Esophagus muscularis mucosa (tissue), 4 donors: ENCODE measurements around the gene CCDC158.

ENCODE experiments used
- CTCF ChIP-seq, 3 experiments: fragments of 200-600 bp in 2 of 3; fragments of 450-650 bp in 1 of 3; sonication (generic) in 2 of 3; IDR thresholded peaks; one replicate each; pipeline ENCODE4 v1.5.1; 2017 to 2019; ENCODE audit warnings: antibody characterized with exemption in 3 of 3, mild to moderate bottlenecking in 2 of 3, moderate library complexity in 1 of 3
- EP300 ChIP-seq: sonication (generic); formaldehyde crosslinking; IDR thresholded peaks from one replicate; pipeline ENCODE4 v1.6.1; 2017; ENCODE audit warnings: antibody characterized with exemption
- POLR2AphosphoS5 ChIP-seq, 2 donors: sonication (generic); formaldehyde crosslinking; IDR thresholded peaks; one replicate each; pipeline ENCODE4 v1.6.1; 2017; ENCODE audit warnings: antibody characterized with exemption in 2 of 2

DNA sequence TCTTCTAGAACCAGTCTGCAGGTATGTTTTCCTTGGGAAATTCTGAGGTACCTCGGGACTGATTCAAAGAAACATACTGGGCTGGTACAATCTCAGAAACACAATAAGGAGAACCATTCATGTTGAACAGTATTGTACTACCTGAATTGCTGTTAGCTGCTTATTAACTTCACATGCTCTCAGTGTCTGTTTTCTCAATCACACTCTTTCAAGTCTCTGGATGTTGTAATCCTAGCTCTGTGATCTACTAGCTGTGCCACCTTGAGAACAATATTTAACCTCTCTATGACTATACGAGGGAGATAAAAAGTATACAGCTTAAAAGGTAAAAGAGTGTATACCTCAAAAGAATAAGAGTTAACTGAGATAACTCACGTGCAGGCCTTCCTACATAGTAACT, 10.3 kb downstream of the CCDC158 start:
- TF ChIP-seq EP300 (no peak), CTCF (IDR thresholded peaks at IDR 0.05) (no peak), POLR2AphosphoS5 (IDR thresholded peaks at IDR 0.05) (no peak)
